ENCODE measurements around the gene TIAM2. TPM values are rescaled to one million over a fixed set of nuclear protein-coding genes. Genes with fewer than 3 reads are reported as not detected.
"Not testable (repeated sequence)": the region's sequence is repeated elsewhere in the genome, so short reads cannot be mapped to it uniquely, and the experiment has no call there.

Gene TIAM2
- total RNA-seq, result 1 to 10 TPM; 4.7 to 5.0 TPM

- Mint-ChIP-seq H3K27ac (no peak within 1 kb of the TSS), H3K27me3 (peaks cover 19% of the 10 kb centered on the region), H3K4me1 (peaks cover 3% of the 10 kb centered on the region), H3K9me3 (no peaks in the 10 kb centered on the region), H3K36me3 (ENCODE audit: low read depth) (no peaks in the 10 kb centered on the region), H3K4me3 (peak within 1 kb of the TSS; percentile 44)
- peak; percentile 58 for ATAC-seq (replicated peaks)
Observed at GRCh38 chr6:154995254-154996015, at the start of gene TIAM2. Gene TIAM2, plus strand, starts transcription at chr6:154995315. Its CDS starts 133,909 bp downstream, at chr6:155129224.

GRCh38 chr6:154950979-154951344 is 44.2 kb upstream of the TIAM2 start:
- Mint-ChIP-seq H3K4me1 (peaks cover 9% of the 10 kb centered on the region), H3K9me3 (no peaks in the 10 kb centered on the region), H3K4me3 (no peak overlapping the region), H3K27ac (peak overlapping the region; percentile 46), H3K27me3 (no peaks in the 10 kb centered on the region), H3K36me3 (ENCODE audit: low read depth) (peaks cover 4% of the 10 kb centered on the region)
- no peak for ATAC-seq (replicated peaks)

- ATAC-seq (replicated peaks), result peak; percentile 31
- Mint-ChIP-seq H3K36me3 (ENCODE audit: low read depth) (peaks cover under 1% of the 10 kb centered on the region), H3K27ac (peak overlapping the region; percentile 46), H3K4me3 (peak overlapping the region; percentile 24), H3K9me3 (no peaks in the 10 kb centered on the region), H3K27me3 (no peaks in the 10 kb centered on the region), H3K4me1 (peaks cover 9% of the 10 kb centered on the region)
Observed at GRCh38 chr6:154951345-154952200, 43.5 kb upstream of the TIAM2 start.

GRCh38 chr6:154953644-154954043 is 41.5 kb upstream of the TIAM2 start:
- Mint-ChIP-seq H3K4me3 (no peak overlapping the region), H3K9me3 (no peaks in the 10 kb centered on the region), H3K4me1 (peaks cover 9% of the 10 kb centered on the region), H3K27me3 (no peaks in the 10 kb centered on the region), H3K27ac (no peak overlapping the region), H3K36me3 (ENCODE audit: low read depth) (no peaks in the 10 kb centered on the region)
- ATAC-seq (replicated peaks), result no peak

GRCh38 chr6:154954347-154954746 is 40.8 kb upstream of the TIAM2 start:
- Mint-ChIP-seq H3K4me3 (no peak overlapping the region), H3K27ac (no peak overlapping the region), H3K27me3 (no peaks in the 10 kb centered on the region), H3K9me3 (no peaks in the 10 kb centered on the region), H3K4me1 (peaks cover 9% of the 10 kb centered on the region), H3K36me3 (ENCODE audit: low read depth) (no peaks in the 10 kb centered on the region)
- ATAC-seq (replicated peaks), result no peak

GRCh38 chr6:154956771-154957522 is 38.2 kb upstream of the TIAM2 start:
- no peak overlapping the region for H3K27ac Mint-ChIP-seq
- no peak overlapping the region for H3K4me3 Mint-ChIP-seq
- H3K27me3 Mint-ChIP-seq, result no peaks in the 10 kb centered on the region
- no peaks in the 10 kb centered on the region for H3K9me3 Mint-ChIP-seq
- peaks cover 3% of the 10 kb centered on the region for H3K4me1 Mint-ChIP-seq
- H3K36me3 Mint-ChIP-seq (ENCODE audit: low read depth), result peaks cover 5% of the 10 kb centered on the region
- ATAC-seq (replicated peaks), result no peak

- H3K27ac Mint-ChIP-seq, result peak overlapping the region; percentile 32
- no peak overlapping the region for H3K4me3 Mint-ChIP-seq
- no peaks in the 10 kb centered on the region for H3K9me3 Mint-ChIP-seq
- H3K4me1 Mint-ChIP-seq, result no peaks in the 10 kb centered on the region
- no peaks in the 10 kb centered on the region for H3K27me3 Mint-ChIP-seq
- peaks cover 5% of the 10 kb centered on the region for H3K36me3 Mint-ChIP-seq (ENCODE audit: low read depth)
- no peak for ATAC-seq (replicated peaks)
Observed at GRCh38 chr6:154958469-154958868, 36.6 kb upstream of the TIAM2 start.

- Mint-ChIP-seq H3K27ac (no peak overlapping the region), H3K9me3 (no peaks in the 10 kb centered on the region), H3K36me3 (ENCODE audit: low read depth) (peaks cover 5% of the 10 kb centered on the region), H3K4me1 (no peaks in the 10 kb centered on the region), H3K4me3 (no peak overlapping the region), H3K27me3 (no peaks in the 10 kb centered on the region)
- ATAC-seq (replicated peaks), result no peak
Observed at GRCh38 chr6:154960299-154960843, 34.7 kb upstream of the TIAM2 start.

- Mint-ChIP-seq H3K27me3 (no peaks in the 10 kb centered on the region), H3K36me3 (ENCODE audit: low read depth) (peaks cover 5% of the 10 kb centered on the region), H3K9me3 (no peaks in the 10 kb centered on the region), H3K4me3 (no peak overlapping the region), H3K4me1 (no peaks in the 10 kb centered on the region), H3K27ac (no peak overlapping the region)
- no peak for ATAC-seq (replicated peaks)
Observed at GRCh38 chr6:154960854-154961530, 34.1 kb upstream of the TIAM2 start.

- Mint-ChIP-seq H3K4me1 (no peaks in the 10 kb centered on the region), H3K4me3 (no peak overlapping the region), H3K36me3 (ENCODE audit: low read depth) (peaks cover 5% of the 10 kb centered on the region), H3K27ac (no peak overlapping the region), H3K9me3 (no peaks in the 10 kb centered on the region), H3K27me3 (no peaks in the 10 kb centered on the region)
- peak; percentile 78 for ATAC-seq (replicated peaks)
Observed at GRCh38 chr6:154962753-154963152, 32.4 kb upstream of the TIAM2 start.

- not testable (repeated sequence) for H3K27ac Mint-ChIP-seq
Observed at GRCh38 chr6:154966065-154966770, 28.9 kb upstream of the TIAM2 start.

GRCh38 chr6:154969796-154970195 is 25.3 kb upstream of the TIAM2 start:
- Mint-ChIP-seq H3K9me3 (no peaks in the 10 kb centered on the region), H3K27me3 (no peaks in the 10 kb centered on the region), H3K4me3 (no peak overlapping the region), H3K36me3 (ENCODE audit: low read depth) (no peaks in the 10 kb centered on the region), H3K4me1 (no peaks in the 10 kb centered on the region), H3K27ac (no peak overlapping the region)
- no peak for ATAC-seq (replicated peaks)

More at GRCh38 chr6:154966065-154966770, 28.9 kb upstream of the TIAM2 start:
- H3K9me3 Mint-ChIP-seq; H3K36me3 Mint-ChIP-seq (ENCODE audit: low read depth); H3K4me1 Mint-ChIP-seq; H3K4me3 Mint-ChIP-seq; H3K27me3 Mint-ChIP-seq; ATAC-seq (replicated peaks): not testable (repeated sequence)

- no peaks in the 10 kb centered on the region for H3K36me3 Mint-ChIP-seq (ENCODE audit: low read depth)
- H3K4me1 Mint-ChIP-seq, result no peaks in the 10 kb centered on the region
- no peaks in the 10 kb centered on the region for H3K9me3 Mint-ChIP-seq
- H3K27me3 Mint-ChIP-seq, result no peaks in the 10 kb centered on the region
- no peak for ATAC-seq (replicated peaks)
- H3K4me3 Mint-ChIP-seq, result no peak overlapping the region
- no peak overlapping the region for H3K27ac Mint-ChIP-seq
Observed at GRCh38 chr6:154974485-154975149, 20.5 kb upstream of the TIAM2 start.

All from activated T-helper 17 cell treated with anti-CD3 and anti-CD28 coated beads, Interleukin-2, amount 50 U/mL, for 72 hours (primary cell).